Measurements from ENCODE around the gene RASSF3. TPM values are rescaled to one million over a fixed set of nuclear protein-coding genes. Genes with fewer than 3 reads are reported as not detected.

Gene RASSF3
- total RNA-seq, 4 donors from 2014 or later, result 149 to 332 (median 182) TPM

DNA sequence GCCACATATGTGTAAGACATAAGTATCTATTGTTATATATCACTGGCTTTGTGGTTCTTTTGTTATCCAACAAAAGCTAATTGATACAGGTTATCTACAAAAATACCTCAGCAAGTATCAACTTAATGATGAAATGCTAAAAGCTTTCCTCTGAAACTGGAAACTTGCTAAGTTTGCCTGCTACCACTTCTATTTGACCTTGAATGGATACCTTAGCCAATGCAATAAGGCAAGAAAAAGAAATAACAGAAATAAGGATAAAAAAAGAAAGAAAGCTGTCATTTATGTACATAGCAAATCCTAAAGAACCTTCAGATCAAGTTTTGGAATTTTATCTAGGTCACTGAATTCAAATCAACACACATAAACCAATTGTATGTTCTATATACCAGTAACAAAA lies 35.5 kb upstream of the RASSF3 start:
- no peaks in the 10 kb centered on the region for H3K36me3 ChIP-seq
- H3K4me1 ChIP-seq, result peaks cover 0 to 11% (median 0%) of the 10 kb centered on the region in 3 donors
- H3K4me3 ChIP-seq, result no peak overlapping the region
- H3K27ac ChIP-seq, result no peak overlapping the region
- ATAC-seq, result no peak
- no peaks in the 10 kb centered on the region for H3K27me3 ChIP-seq
- H3K9me3 ChIP-seq, result peaks cover 0 to 13% (median 0%) of the 10 kb centered on the region in 3 donors
- TF ChIP-seq POLR2A (IDR thresholded peaks at IDR 0.05), result no peak
- no peak for TF ChIP-seq CTCF (IDR thresholded peaks at IDR 0.05)
- no peak for TF ChIP-seq EP300 (IDR thresholded peaks at IDR 0.05)

DNA sequence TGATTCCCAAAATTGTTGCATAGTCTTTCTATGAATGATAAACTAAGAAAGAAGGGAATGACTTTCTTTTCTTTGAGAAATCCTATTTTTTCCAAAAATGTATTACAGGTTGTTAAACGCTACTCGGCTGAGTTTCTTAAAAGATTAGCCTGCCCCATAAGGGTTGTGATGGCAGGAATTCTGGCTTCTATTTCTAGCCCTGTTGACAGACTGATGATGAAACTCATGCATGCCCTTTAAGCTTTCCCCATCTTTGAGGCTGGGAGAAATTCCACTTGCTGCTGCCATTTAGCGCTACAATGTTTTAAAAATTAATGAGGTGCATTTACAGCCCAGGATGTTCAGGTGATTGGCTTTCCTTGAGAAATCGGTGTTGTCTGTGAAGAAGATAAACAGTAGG lies 33.2 kb upstream of the RASSF3 start:
- Histone ChIP-seq H3K4me1 (peaks cover 0 to 2% (median 0%) of the 10 kb centered on the region in 3 donors), H3K27me3 (no peaks in the 10 kb centered on the region), H3K36me3 (no peaks in the 10 kb centered on the region), H3K27ac (no peak overlapping the region), H3K4me3 (no peak overlapping the region), H3K9me3 (peaks cover 0 to 13% (median 0%) of the 10 kb centered on the region in 3 donors)
- WGBS, 2 donors (ENCODE audit: low coverage in 1 of 2), result 69 to 72% methylated on average over 4 of the region's 4 CpGs
- no peak for TF ChIP-seq EP300 (IDR thresholded peaks at IDR 0.05)
- no peak for TF ChIP-seq POLR2AphosphoS5 (IDR thresholded peaks at IDR 0.05)
- no peak for TF ChIP-seq CTCF (IDR thresholded peaks at IDR 0.05)
- no peak for TF ChIP-seq POLR2A (IDR thresholded peaks at IDR 0.05)
- no peak for ATAC-seq

DNA sequence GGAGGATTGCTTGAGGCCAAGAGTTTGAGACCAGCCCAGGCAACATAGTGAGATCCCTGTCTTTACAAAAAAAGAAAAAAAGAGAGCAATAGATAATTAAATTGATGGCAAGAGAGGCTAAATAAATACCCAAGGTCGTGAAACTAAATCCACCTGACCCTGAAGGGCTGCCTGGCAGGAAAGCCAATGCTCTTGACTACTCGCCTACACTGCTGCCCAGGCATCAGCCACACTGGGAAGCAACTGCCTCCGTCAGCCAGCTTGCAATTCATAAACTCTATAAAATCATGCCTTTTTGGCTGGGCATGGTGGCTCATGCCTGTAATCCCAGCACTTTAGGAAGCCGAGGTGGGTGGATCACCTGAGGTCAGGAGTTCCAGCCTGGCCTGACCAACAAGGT lies 31.7 kb upstream of the RASSF3 start:
- Histone ChIP-seq H3K4me3 (no peak overlapping the region), H3K4me1 (peaks cover 0 to 17% (median 13%) of the 10 kb centered on the region in 3 donors), H3K36me3 (no peaks in the 10 kb centered on the region), H3K27me3 (no peaks in the 10 kb centered on the region), H3K9me3 (peaks cover 0 to 13% (median 0%) of the 10 kb centered on the region in 3 donors), H3K27ac (no peak overlapping the region)
- TF ChIP-seq POLR2A (IDR thresholded peaks at IDR 0.05) (no peak), EP300 (IDR thresholded peaks at IDR 0.05) (no peak), CTCF (IDR thresholded peaks at IDR 0.05) (no peak), POLR2AphosphoS5 (IDR thresholded peaks at IDR 0.05) (no peak)
- 56 to 77% methylated on average over 2 to 4 of the region's 4 CpGs for WGBS, 2 donors (ENCODE audit: low coverage in 1 of 2)
- no peak for ATAC-seq

DNA sequence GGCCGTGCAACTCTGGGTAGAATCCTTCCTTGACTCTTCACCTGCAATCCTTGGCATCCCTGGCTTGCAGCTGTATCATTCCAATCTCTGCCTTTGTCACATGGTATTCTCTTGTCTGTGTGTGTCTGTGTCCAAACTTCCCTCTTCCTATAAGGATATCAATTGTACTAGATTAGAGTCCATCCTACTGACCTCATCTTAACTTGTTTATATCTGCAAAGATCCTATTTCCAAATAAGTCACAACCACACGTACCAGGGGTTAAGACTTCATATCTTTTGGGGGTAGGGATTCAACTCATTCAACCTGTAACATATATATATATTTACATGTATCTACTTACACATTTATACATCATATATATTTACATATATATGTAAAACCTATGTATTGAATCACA lies 29.6 kb upstream of the RASSF3 start:
- no peak for TF ChIP-seq CTCF (IDR thresholded peaks at IDR 0.05)
- TF ChIP-seq POLR2AphosphoS5 (IDR thresholded peaks at IDR 0.05), result no peak
- TF ChIP-seq POLR2A (IDR thresholded peaks at IDR 0.05), result no peak
- TF ChIP-seq EP300 (IDR thresholded peaks at IDR 0.05), result no peak
- 75 to 100% methylated on average over 2 of the region's 2 CpGs for WGBS, 2 donors (ENCODE audit: low coverage in 1 of 2)
- Histone ChIP-seq H3K27me3 (no peaks in the 10 kb centered on the region), H3K36me3 (no peaks in the 10 kb centered on the region), H3K27ac (no peak overlapping the region), H3K4me3 (no peak overlapping the region), H3K9me3 (no peaks in the 10 kb centered on the region), H3K4me1 (peaks cover 0 to 28% (median 18%) of the 10 kb centered on the region in 3 donors)
- ATAC-seq, result no peak

GRCh38 chr12:64582114-64582513 lies 28.2 kb upstream of the RASSF3 start:
- ATAC-seq, result no peak
- Histone ChIP-seq H3K9me3 (no peaks in the 10 kb centered on the region), H3K27ac (no peak overlapping the region), H3K27me3 (no peaks in the 10 kb centered on the region), H3K4me1 (peaks cover 0 to 28% (median 18%) of the 10 kb centered on the region in 3 donors), H3K36me3 (no peaks in the 10 kb centered on the region), H3K4me3 (no peak overlapping the region)
- TF ChIP-seq CTCF (IDR thresholded peaks at IDR 0.05) (no peak), POLR2A (IDR thresholded peaks at IDR 0.05) (no peak), EP300 (IDR thresholded peaks at IDR 0.05) (no peak), POLR2AphosphoS5 (IDR thresholded peaks at IDR 0.05) (no peak)
- WGBS, 2 donors (ENCODE audit: low coverage in 1 of 2), result 20 to 71% methylated on average over 1 to 2 of the region's 3 CpGs

Measured in gastroesophageal sphincter (tissue), 4 donors.